HG03378 (cell line): ENCODE results near the gene ZNF26.
"Not testable (repeated sequence)": the region's sequence is repeated elsewhere in the genome, so short reads cannot be mapped to it uniquely, and the experiment has no call there.

ENCODE experiments used
- ATAC-seq: cut with Tn5 transposase; IDR thresholded peaks from one replicate; pipeline ENCODE4 v1.9.1; 2021; ENCODE audit warnings: mild to moderate bottlenecking, moderate library complexity; ENCODE audit not compliant: unreplicated experiment

The ZNF26 gene, protein sequence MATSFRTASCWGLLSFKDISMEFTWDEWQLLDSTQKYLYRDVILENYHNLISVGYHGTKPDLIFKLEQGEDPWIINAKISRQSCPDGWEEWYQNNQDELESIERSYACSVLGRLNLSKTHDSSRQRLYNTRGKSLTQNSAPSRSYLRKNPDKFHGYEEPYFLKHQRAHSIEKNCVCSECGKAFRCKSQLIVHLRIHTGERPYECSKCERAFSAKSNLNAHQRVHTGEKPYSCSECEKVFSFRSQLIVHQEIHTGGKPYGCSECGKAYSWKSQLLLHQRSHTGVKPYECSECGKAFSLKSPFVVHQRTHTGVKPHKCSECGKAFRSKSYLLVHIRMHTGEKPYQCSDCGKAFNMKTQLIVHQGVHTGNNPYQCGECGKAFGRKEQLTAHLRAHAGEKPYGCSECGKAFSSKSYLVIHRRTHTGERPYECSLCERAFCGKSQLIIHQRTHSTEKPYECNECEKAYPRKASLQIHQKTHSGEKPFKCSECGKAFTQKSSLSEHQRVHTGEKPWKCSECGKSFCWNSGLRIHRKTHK

DNA sequence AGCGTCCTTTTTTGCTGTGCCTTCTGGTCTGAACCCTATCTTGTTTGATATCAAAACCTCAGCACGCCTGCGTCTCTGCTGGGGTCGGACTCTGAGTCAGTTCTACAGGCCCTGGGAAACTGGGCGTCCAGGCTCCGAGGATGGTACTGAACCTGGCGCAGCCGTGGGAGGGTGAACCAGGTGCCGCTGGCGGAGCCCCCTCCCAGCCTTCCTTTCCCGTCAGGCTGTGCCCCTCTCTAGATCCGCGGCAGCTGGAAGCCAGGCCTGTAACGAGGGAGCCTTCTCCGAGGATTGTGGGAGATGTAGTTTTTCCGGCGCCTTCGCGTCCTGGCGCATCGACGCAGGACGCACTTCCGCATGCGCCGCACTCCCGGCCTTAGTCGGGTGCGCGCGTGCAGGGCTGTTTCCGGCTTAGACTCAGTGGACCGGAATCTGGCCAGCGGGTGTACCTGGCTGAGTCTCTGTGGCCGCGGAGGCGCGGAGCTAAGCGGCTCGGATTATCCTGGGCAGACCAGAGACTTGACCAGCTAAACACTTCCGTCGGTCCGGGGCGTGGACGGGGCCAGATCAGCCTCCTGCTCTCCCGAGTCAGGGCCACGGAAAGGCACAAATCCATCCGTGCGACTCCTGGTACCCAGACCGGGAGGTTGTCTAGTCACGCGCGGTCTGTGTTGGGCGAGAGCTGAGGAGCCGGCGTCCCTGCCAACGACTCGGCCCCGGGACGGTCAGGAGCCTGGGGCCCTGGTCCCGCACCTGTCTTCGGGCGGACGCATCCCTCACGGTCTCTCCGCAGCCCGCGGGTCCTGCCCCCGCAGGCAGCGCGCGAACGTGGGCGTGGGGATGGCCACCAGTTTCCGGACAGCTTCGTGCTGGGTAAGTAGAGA lies at the start of gene ZNF26:
TSS of gene ZNF26 (plus strand) at position 367 of the 884 bp plus-strand sequence. CDS start at position 841, 474 bp downstream.
- ATAC-seq = peak; percentile 94

DNA sequence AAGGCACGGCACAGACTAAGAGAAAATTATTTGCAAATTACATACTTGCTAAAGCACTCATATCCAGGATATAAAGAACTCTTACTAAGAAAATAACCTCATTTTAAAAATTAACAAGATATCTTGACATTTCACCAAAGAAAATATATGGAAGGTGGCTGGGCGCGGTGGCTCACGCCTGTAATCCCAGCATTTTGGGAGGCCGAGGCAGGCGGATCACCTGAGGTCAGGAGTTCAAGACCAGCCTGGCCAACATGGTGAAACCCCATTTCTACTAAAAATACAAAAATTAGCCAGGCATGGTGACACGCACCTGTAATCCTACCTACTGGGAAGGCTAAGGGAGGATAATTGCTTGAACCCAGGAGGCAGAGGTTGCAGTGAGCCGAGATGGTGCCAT lies 49.2 kb upstream of the ZNF26 start:
- ATAC-seq = not testable (repeated sequence)

DNA sequence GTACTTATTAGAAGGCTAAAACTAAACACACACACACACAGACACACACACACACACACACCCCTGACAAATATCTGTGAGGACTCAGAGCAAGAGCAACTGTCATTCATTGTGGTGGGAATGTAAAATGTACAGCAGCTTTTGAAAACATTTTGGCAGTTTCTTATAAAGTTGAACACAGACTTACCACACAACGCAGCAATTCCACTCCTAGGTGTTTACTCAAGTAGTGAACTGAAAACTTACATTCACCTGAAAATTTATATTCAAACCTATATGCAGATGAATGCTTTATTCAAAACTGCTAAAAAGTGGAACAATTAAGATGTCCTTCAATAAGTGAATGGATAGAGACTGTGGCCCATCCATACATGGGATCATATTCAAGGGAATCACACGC lies 48.7 kb upstream of the ZNF26 start:
- no peak for ATAC-seq

DNA sequence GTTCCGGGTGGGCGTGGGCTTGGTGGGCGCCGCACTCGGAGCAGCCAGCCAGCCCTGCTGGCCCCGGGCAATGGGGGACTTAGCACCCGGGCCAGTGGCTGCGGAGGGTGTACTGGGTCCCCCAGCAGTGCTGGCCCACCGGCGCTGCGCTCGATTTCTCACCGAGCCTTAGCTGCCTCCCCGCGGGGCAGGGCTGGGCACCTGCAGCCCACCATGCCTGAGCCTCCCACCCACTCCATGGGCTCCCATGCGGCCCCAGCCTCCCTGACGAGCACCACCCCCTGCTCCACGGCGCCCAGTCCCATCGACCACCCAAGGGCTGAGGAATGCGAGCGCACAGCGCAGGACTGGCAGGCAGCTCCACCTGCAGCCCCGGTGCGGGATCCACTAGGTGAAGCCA lies 47.4 kb upstream of the ZNF26 start:
- not testable (repeated sequence) for ATAC-seq

DNA sequence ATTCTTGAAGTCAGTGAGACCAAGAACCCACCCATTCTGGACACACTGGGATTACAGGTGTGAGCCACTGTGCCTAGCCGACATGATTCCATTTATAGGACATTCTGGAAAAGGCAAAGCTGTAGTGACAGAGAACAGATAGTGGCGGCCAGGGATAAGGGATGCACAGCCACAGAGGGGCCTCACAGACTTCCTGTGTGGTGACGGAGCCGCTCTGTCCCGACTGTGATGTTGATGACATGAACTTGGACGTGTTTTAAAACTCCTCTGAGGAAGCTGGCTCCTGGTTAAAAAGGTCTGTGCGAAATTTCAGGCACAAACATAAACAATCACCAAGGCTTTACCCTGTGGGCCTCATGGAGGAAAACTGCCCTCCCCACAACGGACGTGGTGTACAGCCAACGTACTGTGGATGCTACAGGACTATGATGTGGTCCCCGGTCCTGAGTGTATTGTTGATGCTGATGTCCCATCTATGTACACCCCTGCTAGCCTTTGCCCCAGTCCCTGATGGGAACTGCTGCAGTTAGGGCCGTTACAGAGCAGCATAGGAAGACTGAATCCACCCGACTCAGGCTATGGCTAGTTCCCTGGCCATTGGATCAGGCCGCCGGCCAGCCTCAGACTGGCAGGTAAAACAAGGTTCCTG lies 46.0 kb upstream of the ZNF26 start:
- no peak for ATAC-seq

DNA sequence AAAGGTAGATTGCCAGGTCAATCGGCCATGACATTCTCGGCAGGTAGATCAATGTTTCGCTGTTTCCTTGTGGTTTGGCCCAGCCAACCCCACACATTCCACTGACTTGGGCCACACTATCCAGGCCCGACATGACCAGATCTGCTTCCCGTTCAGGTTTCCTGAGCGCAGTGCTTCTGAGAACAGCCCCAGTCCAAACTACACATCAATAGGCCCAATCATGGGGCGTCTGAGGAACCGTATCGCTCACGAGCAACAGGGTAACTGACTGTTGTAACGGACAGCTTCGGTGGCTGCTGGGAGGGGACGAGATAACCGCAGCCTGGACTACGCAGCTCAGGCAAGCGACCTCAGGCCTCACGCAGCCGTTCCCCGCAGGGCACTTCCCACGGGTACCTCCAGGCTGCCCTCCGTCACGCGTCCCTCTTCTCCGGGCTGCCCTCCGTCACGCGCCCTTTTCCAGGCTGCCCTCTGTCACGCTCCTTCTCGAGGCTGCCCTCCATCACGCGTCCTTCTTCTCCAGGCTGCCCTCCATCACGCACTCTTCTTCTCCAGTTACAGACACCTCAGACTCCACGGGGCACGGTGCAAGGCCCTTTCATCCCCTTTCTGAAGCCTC lies 44.7 kb upstream of the ZNF26 start:
- no peak for ATAC-seq

DNA sequence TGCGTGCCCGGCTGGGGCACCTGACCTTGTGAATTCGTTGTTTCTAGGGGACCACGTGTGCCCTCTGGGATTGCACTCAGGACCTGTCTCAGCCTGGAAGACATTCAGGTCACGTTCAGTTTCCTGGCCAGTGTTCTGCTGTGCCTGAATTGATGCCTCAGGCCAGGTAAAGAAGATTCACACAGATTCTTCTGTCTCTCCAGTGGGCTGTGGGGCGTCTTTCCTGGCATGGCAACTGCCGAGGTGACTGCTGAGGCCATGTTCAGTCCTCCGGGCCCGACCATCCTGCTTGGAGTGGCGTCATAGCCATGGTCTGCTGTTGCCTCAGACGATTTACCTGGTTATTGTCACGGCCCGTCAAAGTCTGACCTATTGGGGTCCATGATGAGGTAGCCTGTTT lies 43.6 kb upstream of the ZNF26 start:
- no peak for ATAC-seq

DNA sequence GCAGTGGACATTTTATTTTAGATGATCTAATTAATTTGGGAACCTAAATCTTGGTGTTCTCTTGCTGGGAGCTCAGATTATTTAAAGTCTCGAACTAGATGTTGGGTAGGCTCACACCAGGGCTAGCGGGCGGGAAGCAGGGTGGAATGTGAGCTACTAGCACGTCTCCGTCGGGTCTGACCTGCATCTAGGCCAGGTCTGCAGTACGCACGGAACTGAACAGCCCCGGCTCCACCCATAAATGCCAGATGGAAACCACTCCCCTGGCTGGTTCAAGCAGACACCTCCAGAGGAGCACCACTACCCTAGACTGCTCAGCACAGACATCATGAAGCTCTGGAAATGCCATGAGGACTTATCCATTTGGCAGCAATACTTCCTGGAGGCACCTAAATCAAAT lies 40.4 kb upstream of the ZNF26 start:
- no peak for ATAC-seq

DNA sequence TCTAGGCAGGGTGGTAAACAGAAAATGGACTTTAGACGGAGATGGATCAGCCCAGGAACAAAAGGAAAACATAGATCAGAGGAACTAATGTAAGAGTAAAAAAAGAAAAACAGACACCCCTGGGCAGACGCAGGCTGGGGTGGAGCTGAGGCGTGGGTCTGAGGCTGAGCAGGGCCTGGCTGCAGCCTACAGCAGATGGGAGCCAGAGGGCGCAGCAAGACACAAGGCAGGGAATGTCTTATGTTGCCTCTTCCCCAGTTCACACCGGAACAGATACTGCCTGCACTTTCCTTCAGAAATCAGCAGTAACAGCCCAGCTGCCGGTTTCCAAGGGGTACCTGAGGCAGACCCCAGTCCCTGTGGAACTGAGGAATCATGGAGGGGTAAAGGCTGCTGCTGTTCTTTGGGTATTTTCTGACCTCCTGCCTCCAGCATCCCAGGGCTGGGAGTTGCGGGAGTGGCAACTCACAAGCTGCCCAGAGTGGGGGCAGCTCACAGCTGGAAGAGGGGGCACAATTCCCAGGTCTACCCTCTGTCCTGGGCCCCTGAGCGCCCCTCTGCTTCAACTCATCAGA lies 39.8 kb upstream of the ZNF26 start:
- no peak for ATAC-seq

DNA sequence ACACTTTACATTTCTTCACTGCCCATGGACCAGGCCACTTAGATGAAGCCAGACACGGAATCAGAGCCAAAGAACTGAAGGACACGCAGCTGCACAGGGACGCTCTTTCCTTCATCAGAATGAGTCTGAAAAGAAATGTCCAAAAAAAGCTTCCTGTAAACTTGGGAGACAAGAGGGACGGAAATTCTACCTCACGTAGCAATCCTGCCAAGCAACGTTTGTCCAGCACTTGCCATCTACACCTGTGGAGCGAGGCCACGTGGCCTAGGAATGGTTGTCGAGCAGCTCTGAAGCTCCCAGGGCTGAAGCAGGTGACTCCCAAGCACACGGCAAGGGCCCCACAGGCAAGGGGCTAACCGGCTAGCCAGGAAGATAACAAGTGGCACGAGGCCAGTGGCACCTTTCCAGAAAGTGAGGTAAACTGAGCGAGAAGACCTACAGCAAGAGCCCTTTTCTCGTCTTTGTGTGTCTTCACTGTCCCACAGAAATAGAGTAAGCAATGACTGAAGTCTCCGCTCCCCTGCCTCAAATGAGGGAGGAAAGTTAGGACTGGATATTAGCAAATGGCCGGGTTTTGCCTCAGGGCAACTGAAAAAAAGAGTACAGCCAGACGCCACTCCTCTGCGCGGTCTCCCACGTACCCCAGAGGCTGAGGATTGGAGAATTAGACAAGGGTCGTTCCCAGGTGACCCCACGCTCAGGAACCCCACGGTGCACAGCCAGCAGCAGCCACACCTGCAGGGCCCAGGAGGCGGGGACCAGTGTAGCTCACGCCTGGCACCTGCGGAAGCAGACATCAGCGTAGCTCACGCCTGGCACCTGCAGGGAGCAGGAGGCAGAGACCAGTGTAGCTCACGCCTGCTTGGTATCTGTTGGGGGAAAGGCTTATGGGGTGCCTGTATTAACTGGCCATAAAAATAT lies 37.8 kb upstream of the ZNF26 start:
- ATAC-seq = no peak

DNA sequence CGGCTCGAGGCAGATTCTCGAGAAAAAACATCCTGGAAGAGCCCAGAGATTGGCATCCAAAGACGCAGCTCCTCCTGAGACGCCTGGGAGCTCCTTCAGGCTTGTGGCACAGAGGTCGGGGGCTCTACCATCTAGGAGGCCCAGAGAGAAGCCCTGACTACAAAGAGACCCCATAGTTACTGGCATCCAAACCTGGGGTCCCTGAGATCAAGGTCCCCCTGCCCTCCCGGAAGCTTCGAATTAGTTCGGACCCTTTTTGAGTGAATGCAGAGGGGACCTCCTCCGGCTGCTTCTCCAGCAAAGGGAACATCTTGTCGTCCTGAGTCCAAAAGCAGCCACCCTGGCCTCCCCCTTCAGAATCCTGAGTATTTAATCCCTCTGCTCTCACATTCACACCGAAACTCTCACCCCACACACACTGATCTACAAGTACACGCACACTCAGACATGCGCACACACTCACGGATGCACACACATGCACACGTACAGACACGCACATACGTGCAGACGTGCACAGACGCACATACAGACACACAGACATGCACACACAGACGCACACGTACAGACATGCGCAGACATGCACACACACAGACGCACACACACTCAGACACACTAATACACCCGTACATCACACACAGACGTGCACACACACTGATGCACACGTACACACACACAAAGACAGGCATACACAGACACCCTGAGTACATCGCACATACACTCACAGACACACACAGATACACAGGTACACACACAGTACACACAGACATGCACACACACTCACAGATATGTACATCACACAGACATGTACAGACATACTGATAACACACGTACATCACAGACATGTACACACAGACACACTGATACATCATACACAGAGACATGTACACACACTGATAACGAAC lies 36.0 kb upstream of the ZNF26 start:
- ATAC-seq = no peak

DNA sequence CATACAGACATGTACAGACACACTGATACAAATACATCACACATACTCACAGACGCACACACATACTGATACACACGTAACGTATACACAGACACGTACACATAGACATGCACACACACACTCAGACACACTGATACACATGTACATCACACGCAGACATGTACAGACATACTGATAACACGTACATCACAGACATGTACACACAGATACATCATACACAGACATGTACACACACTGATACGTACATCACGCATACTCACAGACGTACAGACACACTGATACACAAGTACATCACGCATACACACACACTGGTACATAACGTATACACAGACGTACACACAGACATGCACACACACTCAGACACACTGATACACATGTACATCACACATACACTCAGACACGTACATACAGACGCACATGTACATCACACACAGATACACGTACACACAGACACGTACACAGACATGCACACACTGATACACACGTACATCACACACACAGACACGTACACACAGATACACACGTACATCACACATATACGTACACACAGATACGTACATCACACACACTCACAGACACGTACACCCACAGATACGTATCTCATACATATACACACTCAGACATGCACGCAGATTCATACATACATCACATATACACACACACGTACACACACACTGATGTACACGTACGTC lies 35.2 kb upstream of the ZNF26 start:
- ATAC-seq = no peak

DNA sequence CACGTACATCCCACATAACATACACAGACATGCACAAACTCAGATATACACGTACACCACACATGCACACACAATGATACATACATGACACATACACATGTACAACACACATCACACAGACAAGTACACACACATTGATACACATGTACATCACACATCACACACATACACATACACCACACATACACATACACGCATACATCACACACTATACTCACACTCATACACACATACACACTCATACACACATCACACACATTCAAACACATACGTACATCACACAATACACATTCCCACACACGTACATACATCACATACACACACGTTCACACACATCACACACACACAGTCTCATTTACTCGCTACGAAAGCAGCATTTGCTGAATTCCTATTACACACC lies 34.5 kb upstream of the ZNF26 start:
- no peak for ATAC-seq

DNA sequence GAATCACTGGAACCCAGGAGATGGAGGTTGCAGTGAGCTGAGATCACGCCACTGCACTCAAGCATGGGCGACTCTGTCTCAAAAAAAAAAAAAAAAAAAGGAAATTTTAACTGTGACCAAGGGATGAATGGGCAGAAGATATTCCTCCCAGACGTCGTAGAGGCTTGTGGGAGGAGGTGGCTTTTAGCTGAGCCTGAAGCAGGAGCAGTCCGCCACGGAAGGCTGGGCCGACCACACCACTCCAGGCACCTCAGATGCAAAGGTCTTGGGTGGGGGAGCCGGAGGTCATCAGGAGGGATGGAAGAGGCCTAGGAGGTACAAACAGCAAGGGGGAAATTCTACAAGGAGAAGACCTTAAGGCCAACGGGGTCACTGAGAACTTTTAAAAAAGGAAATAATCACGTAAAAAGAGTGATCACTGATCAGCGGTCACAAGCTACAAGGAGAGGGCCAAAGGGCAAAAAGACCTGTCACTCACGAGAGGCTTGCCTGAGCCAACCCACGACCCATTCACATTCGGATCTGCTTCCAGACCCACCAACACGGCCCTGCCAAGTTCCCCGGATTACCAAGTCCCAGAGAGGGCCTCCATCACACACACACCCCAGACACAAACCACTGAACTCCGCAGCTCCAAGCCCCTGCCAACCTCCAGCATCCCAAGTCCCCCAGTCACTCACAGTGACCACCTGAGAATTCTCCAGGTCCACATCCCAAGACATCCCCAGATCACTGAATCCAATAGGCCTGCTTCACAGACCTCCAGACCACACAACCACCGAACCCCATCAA lies 33.6 kb upstream of the ZNF26 start:
- no peak for ATAC-seq

DNA sequence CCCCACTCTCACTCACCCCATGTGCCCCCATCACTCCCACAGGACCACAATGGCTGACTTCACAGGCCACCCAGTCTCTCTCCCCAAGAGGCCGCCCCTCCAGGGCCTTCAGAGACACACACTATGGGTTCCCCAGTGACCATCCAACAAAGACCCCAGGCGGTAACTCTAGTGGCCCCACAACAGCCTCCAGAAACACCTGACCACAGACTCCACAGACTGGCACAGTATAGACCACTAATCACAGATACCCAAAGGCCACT lies 33.1 kb upstream of the ZNF26 start:
- ATAC-seq = no peak

DNA sequence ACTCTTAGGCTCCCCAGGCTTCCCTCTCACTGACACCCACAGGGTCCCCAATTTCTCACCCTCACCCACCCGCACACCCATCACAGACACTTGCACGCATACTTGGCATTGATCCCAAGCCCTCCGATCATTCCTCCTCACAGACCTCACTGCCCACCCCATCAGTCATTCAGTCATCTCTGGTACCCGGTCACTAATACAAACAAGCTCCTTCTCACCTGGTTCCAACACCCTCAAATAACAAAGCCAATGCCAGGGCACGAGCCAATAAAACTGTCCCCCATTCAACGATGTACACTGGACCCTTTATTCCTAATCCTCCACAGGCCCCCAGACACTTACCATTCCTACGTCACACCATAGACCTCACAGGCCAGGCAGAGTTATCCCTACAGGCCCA lies 32.4 kb upstream of the ZNF26 start:
- no peak for ATAC-seq

DNA sequence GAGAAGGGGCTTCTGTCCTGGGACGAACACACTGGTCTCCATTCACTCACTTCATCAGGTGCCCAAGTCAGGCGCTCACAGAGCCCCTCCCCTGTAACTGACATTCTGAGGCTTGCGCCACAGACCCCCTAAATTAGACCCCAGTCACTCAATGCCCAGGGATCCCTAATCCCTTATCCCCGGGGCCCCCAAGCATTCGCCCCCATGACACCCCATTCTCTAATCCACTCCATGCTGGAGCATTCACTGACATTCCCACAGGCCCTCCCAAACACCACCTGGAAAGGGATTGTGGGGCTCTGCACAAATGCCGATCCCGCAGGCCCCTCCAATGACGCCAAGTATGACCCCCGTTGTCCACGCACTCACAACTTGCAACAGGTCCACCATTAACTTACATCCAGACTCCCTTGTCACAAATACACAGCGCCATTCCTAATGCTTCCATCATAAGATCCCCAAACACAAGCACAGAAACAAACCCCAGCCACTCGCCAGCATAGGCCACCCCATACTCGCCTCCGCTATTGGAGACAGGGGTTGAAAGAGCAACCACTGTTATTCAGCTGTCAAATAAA lies 31.6 kb upstream of the ZNF26 start:
- ATAC-seq = no peak
